Forelimb muscle (tissue), 1 donor: ENCODE data around the gene SCAP. TPM values are rescaled to one million over a fixed set of nuclear protein-coding genes. Genes with fewer than 3 reads are reported as not detected.

Experiments used
- DNase-seq: peaks from one replicate; pipeline ENCODE4 v3.0.0-alpha.2; 2013; ENCODE audit warnings: low read depth
- polyA plus RNA-seq: library from polyadenylated mRNA; unstranded; fragments of 120-200 nt; gene quantifications from one replicate; pipeline ENCODE4 v1.2.1, GENCODE V29; 2013; ENCODE audit not compliant: insufficient read length

SCAP gene
- polyA plus RNA-seq, 1 donor: 40.9 TPM

GRCh38 chr3:47414666-47415587, 60.8 kb downstream of the SCAP start:
- DNase-seq: no peak

DNA sequence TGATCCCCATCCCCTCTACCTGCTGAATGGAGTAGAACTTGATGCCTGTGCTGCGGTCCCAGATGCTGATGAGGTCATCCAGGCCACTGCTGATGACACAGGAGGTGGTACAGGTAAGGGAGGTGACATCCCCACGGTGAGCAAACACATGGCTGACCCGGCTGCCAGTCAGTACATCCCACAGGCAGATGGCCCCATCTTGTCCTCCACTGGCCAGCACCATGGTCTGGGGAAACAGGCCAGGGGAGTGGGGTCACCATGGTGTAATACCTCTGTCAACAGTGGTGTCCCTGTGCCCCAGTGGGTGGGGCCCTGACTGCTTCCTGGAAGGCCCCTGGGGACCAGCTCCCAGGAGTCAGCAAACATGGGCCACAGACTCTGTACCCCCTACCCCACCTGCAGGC, 61.6 kb downstream of the SCAP start:
- DNase-seq: no peak

- DNase-seq: no peak
These were observed 62.0 kb downstream of the SCAP start for GRCh38 chr3:47413751-47414150.

GRCh38 chr3:47412842-47413520, 62.8 kb downstream of the SCAP start:
- DNase-seq: no peak

DNA sequence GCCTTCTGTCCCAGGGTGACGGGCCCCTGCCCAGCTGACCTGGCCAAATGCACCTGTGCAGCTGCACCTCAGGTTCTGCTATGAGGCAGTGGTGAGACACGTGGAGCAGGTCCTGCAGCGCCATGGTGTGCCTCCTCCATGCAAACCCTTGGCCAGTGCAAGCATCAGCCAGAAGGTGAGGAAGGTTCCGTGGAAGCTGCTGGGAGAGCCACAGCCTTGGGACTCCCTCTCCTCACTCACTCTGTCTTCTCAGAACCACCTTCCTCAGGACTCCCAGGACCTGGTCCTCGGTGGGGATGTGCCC, 63.3 kb downstream of the SCAP start:
- DNase-seq: no peak

GRCh38 chr3:47411696-47412452, 63.9 kb downstream of the SCAP start:
- no peak for DNase-seq

- DNase-seq: no peak
These were observed 64.7 kb downstream of the SCAP start for GRCh38 chr3:47410801-47411646.

DNA sequence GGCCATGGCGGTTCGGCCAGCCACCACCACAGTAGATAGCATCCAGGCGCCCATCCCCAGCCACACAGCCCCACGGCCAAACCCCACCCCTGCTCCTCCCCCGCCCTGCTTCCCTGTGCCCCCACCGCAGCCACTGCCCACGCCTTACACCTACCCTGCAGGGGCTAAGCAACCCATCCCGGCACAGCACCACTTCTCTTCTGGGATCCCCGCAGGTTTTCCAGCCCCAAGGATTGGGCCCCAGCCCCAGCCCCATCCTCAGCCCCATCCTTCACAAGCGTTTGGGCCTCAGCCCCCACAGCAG, 65.4 kb downstream of the SCAP start:
- DNase-seq: no peak

DNA sequence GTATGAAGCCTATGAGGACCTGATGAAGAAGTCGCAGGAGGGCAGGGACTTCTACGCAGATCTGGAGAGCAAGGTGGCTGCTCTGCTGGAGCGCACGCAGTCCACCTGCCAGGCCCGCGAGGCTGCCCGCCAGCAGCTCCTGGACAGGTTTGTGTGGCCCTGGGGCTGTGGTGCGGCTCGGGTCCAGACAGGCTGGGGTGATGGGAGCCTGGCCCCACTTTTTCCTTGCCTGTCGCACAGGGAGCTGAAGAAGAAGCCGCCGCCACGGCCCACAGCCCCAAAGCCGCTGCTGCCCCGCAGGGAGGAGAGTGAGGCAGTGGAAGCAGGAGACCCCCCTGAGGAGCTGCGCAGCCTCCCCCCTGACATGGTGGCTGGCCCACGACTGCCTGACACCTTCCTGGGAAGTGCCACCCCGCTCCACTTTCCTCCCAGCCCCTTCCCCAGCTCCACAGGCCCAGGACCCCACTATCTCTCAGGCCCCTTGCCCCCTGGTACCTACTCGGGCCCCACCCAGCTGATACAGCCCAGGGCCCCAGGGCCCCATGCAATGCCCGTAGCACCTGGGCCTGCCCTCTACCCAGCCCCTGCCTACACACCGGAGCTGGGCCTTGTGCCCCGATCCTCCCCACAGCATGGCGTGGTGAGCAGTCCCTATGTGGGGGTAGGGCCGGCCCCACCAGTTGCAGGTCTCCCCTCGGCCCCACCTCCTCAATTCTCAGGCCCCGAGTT, 65.9 kb downstream of the SCAP start:
- no peak for DNase-seq

DNA sequence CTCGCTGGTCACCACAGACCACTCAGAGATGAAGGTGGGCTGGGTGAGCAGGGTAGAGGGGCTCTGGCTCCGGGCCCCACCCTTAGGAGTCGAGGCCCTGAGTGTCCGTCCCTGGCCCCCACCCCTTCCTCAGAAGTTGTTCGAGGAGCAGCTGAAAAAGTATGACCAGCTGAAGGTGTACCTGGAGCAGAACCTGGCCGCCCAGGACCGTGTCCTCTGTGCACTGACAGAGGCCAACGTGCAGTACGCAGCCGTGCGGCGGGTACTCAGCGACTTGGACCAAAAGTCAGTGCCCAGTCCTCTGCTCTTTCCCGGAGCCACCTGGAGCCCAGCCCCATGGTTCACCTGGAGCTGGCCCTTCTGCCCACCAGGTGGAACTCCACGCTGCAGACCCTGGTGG, 66.5 kb downstream of the SCAP start:
- DNase-seq: no peak

- DNase-seq: no peak
These were observed 66.9 kb downstream of the SCAP start for GRCh38 chr3:47408839-47409229.

- no peak for DNase-seq
These were observed 67.6 kb downstream of the SCAP start for GRCh38 chr3:47407896-47408838.

DNA sequence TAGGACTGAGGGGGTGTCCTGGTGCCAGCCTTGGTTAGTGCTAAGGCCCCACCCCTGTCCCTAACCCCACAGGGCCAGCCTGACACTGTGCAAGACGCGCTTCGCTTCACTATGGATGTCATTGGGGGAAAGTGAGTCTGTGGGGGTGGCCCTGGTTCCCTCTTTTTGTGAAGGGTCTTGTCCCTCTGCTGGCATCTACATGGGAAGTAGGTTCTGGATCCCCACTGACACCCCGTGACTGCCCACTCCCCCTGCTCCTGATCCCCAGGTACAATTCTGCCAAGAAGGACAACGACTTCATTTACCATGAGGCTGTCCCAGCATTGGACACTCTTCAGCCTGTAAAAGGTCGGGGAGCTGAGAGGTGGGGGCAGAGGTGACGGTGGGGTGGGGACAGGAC, 68.5 kb downstream of the SCAP start:
- DNase-seq: no peak

- no peak for DNase-seq
These were observed 69.0 kb downstream of the SCAP start for GRCh38 chr3:47406762-47407149.

DNA sequence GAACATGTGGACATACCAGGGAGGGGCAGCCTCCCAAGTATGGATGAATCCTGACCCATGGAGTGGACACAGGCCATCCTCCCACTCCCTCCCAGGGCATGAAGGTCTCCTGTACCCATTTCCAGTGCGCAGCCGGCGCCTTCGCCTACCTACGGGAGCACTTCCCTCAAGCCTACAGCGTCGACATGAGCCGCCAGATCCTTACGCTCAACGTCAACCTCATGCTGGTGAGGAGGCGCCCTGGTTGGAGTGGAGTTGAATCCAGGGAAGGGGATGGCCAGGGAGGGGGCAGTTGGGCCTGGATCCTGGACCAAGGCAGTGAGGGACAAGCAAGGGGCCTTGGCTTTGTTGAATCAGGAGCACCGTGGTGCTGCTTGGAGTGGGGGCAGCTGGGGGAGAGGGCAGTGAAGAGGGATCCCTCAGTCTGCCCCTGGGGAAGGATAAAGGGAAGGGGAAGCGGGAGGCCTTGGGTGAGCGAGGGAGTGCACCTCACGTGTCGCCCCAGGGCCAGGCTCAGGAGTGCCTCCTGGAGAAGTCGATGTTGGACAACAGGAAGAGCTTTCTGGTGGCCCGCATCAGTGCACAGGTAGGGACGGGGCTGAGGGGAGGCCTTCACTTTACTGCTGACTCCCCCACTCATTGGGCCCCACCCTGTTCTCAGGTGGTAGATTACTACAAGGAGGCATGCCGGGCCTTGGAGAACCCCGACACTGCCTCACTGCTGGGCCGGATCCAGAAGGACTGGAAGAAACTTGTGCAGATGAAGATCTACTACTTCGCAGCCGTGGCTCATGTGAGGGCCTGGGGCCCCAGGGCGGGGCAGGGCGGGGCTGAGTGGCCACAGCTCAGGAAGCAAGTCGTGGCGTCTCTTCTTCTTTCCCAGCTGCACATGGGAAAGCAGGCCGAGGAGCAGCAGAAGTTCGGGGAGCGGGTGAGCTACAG, 69.7 kb downstream of the SCAP start:
- no peak for DNase-seq

DNA sequence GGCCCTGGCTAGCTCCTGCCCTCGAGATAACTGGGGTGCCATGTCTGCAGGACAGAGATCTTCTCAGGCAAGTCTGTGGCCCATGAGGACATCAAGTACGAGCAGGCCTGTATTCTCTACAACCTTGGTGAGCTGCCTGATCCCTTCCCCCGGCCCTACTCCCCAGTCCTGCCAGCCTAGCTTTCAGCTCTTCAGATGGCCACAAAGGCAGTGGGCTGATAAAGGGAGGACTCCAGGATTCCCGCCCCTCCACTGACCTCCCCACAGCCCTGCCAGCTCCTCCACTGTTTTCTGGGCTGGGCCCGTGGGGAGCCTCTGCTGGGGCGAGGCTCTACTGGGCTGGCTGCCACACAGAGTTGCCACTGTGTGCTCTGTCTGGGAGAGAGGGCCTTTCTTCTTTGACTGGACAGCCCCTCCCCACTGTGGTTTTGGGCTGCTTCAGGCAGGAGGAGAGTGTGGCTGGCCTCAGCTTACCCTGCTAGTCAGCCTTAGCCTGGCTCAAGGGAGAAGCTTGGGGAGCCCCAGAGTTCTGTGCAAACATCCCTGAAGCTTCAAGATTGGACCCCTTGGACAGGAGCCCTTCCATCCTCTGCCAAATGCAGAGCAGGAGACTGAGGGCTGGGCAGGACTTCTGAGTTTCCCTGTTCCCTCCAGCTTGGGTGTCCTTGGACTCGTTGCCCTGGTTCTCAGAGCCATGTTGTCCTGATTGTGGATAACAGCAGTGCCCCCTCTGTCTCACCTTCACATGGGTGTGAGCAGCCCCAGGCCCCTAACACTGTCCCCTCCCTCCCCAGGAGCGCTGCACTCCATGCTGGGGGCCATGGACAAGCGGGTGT, 70.6 kb downstream of the SCAP start:
- DNase-seq: no peak

DNA sequence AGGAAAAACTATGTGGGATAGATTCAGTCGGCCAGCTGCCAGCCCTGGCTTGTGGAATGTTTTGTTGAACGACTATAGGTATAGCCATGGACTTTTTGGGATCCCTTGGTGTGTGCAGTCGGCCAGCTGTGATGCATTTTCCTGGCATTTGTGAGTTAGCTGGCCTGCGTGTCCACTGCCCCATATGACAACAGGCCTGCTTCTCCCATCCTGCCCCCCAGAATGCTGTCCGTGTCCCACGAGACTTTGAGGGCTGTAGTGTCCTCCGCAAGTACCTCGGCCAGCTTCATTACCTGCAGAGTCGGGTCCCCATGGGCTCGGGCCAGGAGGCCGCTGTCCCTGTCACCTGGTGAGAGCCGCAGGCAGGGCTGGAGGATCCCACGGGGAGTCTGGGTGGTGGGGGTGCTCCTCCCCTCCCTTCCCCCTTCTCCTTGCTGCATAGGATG, 71.3 kb downstream of the SCAP start:
- no peak for DNase-seq
